ENCODE results near the gene NCAM2.

Gene NCAM2

GRCh38 chr21:21046063-21046462 is 47.9 kb downstream of the NCAM2 start:
- H2BK120ac ChIP-seq (ENCODE audit: low read depth, low read length) = no peak overlapping the region
- no peaks in the 10 kb centered on the region for H3K79me2 ChIP-seq (ENCODE audit: control insufficient read depth, insufficient read depth, low read length)
- no peak overlapping the region for H3K18ac ChIP-seq (ENCODE audit: low read length)
- no CpG with 5 or more reads among the region's 2 CpGs for WGBS (ENCODE audit: extremely low coverage, insufficient coverage, low lambda C conversion rate)
- H3K4me1 ChIP-seq (ENCODE audit: control insufficient read depth, low read depth, low read length) = peaks cover 2% of the 10 kb centered on the region
- no peak overlapping the region for H3K4ac ChIP-seq (ENCODE audit: low read depth, low read length)
- no peak overlapping the region for H3K56ac ChIP-seq (ENCODE audit: low read length)
- H4K8ac ChIP-seq (ENCODE audit: low read depth, low read length) = no peak overlapping the region
- H2BK5ac ChIP-seq (ENCODE audit: low read length) = no peak overlapping the region
- H3K36me3 ChIP-seq (ENCODE audit: control insufficient read depth, insufficient read depth, low read length) = no peaks in the 10 kb centered on the region
- no peak overlapping the region for H3K4me3 ChIP-seq (ENCODE audit: low read length)
- no peak overlapping the region for H2BK15ac ChIP-seq (replicated peaks; ENCODE audit: low read depth)
- no peaks in the 10 kb centered on the region for H3K79me1 ChIP-seq (ENCODE audit: low read length)
- no peak overlapping the region for H3K9ac ChIP-seq (ENCODE audit: low read length)
- H3K27me3 ChIP-seq (ENCODE audit: insufficient read depth, low read length, poor library complexity) = no peaks in the 10 kb centered on the region
- H3K27ac ChIP-seq (ENCODE audit: low read depth, low read length) = no peak overlapping the region
- no peak overlapping the region for H4K5ac ChIP-seq (ENCODE audit: low read length)
- no peak overlapping the region for H2AK5ac ChIP-seq (ENCODE audit: low read length)
- peak; percentile 33 for DNase-seq
- H3K4me2 ChIP-seq (ENCODE audit: low read length) = no peak overlapping the region
- H3K23ac ChIP-seq (ENCODE audit: low read length) = no peak overlapping the region

- DNase-seq = no peak
- Histone ChIP-seq H3K4ac (ENCODE audit: low read depth, low read length) (no peak overlapping the region), H3K36me3 (ENCODE audit: control insufficient read depth, insufficient read depth, low read length) (no peaks in the 10 kb centered on the region), H4K8ac (ENCODE audit: low read depth, low read length) (no peak overlapping the region), H3K4me2 (ENCODE audit: low read length) (no peak overlapping the region), H3K23ac (ENCODE audit: low read length) (no peak overlapping the region), H3K79me1 (ENCODE audit: low read length) (no peaks in the 10 kb centered on the region), H2BK120ac (ENCODE audit: low read depth, low read length) (no peak overlapping the region), H2AK5ac (ENCODE audit: low read length) (no peak overlapping the region), H3K4me1 (ENCODE audit: control insufficient read depth, low read depth, low read length) (no peaks in the 10 kb centered on the region), H4K5ac (ENCODE audit: low read length) (no peak overlapping the region), H3K79me2 (ENCODE audit: control insufficient read depth, insufficient read depth, low read length) (no peaks in the 10 kb centered on the region), H3K27ac (ENCODE audit: low read depth, low read length) (no peak overlapping the region), H3K4me3 (ENCODE audit: low read length) (no peak overlapping the region), H3K18ac (ENCODE audit: low read length) (no peak overlapping the region), H3K56ac (ENCODE audit: low read length) (no peak overlapping the region), H3K27me3 (ENCODE audit: insufficient read depth, low read length, poor library complexity) (no peaks in the 10 kb centered on the region), H2BK5ac (ENCODE audit: low read length) (no peak overlapping the region), H2BK15ac (replicated peaks; ENCODE audit: low read depth) (no peak overlapping the region), H3K9ac (ENCODE audit: low read length) (no peak overlapping the region)
- no CpG with 5 or more reads among the region's 4 CpGs for WGBS (ENCODE audit: extremely low coverage, insufficient coverage, low lambda C conversion rate)
These were observed 53.2 kb downstream of the NCAM2 start for GRCh38 chr21:21051109-21052055.

- H3K27ac ChIP-seq (ENCODE audit: low read depth, low read length) = no peak overlapping the region
These were observed 54.5 kb downstream of the NCAM2 start for GRCh38 chr21:21052672-21053071.

GRCh38 chr21:21057349-21058062 is 59.3 kb downstream of the NCAM2 start:
- no CpG with 5 or more reads among the region's 8 CpGs for WGBS (ENCODE audit: extremely low coverage, insufficient coverage, low lambda C conversion rate)
- Histone ChIP-seq H3K9ac (ENCODE audit: low read length) (no peak overlapping the region), H2BK5ac (ENCODE audit: low read length) (no peak overlapping the region), H2BK120ac (ENCODE audit: low read depth, low read length) (no peak overlapping the region), H3K4me3 (ENCODE audit: low read length) (no peak overlapping the region), H3K4me2 (ENCODE audit: low read length) (no peak overlapping the region), H2AK5ac (ENCODE audit: low read length) (no peak overlapping the region), H3K27ac (ENCODE audit: low read depth, low read length) (no peak overlapping the region), H3K27me3 (ENCODE audit: insufficient read depth, low read length, poor library complexity) (no peaks in the 10 kb centered on the region), H3K4me1 (ENCODE audit: control insufficient read depth, low read depth, low read length) (no peaks in the 10 kb centered on the region), H3K23ac (ENCODE audit: low read length) (no peak overlapping the region), H3K36me3 (ENCODE audit: control insufficient read depth, insufficient read depth, low read length) (no peaks in the 10 kb centered on the region), H3K79me2 (ENCODE audit: control insufficient read depth, insufficient read depth, low read length) (no peaks in the 10 kb centered on the region), H4K5ac (ENCODE audit: low read length) (no peak overlapping the region), H3K18ac (ENCODE audit: low read length) (no peak overlapping the region), H2BK15ac (replicated peaks; ENCODE audit: low read depth) (no peak overlapping the region), H3K56ac (ENCODE audit: low read length) (no peak overlapping the region), H4K8ac (ENCODE audit: low read depth, low read length) (no peak overlapping the region), H3K79me1 (ENCODE audit: low read length) (no peaks in the 10 kb centered on the region), H3K4ac (ENCODE audit: low read depth, low read length) (no peak overlapping the region)
- DNase-seq = no peak

More at GRCh38 chr21:21052672-21053071, 54.5 kb downstream of the NCAM2 start:
- no peaks in the 10 kb centered on the region for H3K79me2 ChIP-seq (ENCODE audit: control insufficient read depth, insufficient read depth, low read length)
- DNase-seq = no peak
- no peak overlapping the region for H3K18ac ChIP-seq (ENCODE audit: low read length)
- H3K4me1 ChIP-seq (ENCODE audit: control insufficient read depth, low read depth, low read length) = no peaks in the 10 kb centered on the region
- H3K4ac ChIP-seq (ENCODE audit: low read depth, low read length) = no peak overlapping the region
- H2BK120ac ChIP-seq (ENCODE audit: low read depth, low read length) = no peak overlapping the region
- no peak overlapping the region for H2AK5ac ChIP-seq (ENCODE audit: low read length)
- no peak overlapping the region for H2BK5ac ChIP-seq (ENCODE audit: low read length)
- no peak overlapping the region for H3K9ac ChIP-seq (ENCODE audit: low read length)
- H2BK15ac ChIP-seq (replicated peaks; ENCODE audit: low read depth) = no peak overlapping the region
- H3K36me3 ChIP-seq (ENCODE audit: control insufficient read depth, insufficient read depth, low read length) = no peaks in the 10 kb centered on the region
- no peak overlapping the region for H4K8ac ChIP-seq (ENCODE audit: low read depth, low read length)
- H3K23ac ChIP-seq (ENCODE audit: low read length) = no peak overlapping the region
- no peak overlapping the region for H3K4me2 ChIP-seq (ENCODE audit: low read length)
- no peaks in the 10 kb centered on the region for H3K27me3 ChIP-seq (ENCODE audit: insufficient read depth, low read length, poor library complexity)
- no peak overlapping the region for H3K4me3 ChIP-seq (ENCODE audit: low read length)
- no peak overlapping the region for H4K5ac ChIP-seq (ENCODE audit: low read length)
- no peak overlapping the region for H3K56ac ChIP-seq (ENCODE audit: low read length)
- no peaks in the 10 kb centered on the region for H3K79me1 ChIP-seq (ENCODE audit: low read length)
- no CpG with 5 or more reads among the region's 2 CpGs for WGBS (ENCODE audit: extremely low coverage, insufficient coverage, low lambda C conversion rate)

- Histone ChIP-seq H3K27ac (ENCODE audit: low read depth, low read length) (no peak overlapping the region), H3K23ac (ENCODE audit: low read length) (no peak overlapping the region), H3K79me1 (ENCODE audit: low read length) (no peaks in the 10 kb centered on the region), H3K4me1 (ENCODE audit: control insufficient read depth, low read depth, low read length) (no peaks in the 10 kb centered on the region), H4K5ac (ENCODE audit: low read length) (no peak overlapping the region), H3K18ac (ENCODE audit: low read length) (no peak overlapping the region), H2AK5ac (ENCODE audit: low read length) (no peak overlapping the region), H3K27me3 (ENCODE audit: insufficient read depth, low read length, poor library complexity) (no peaks in the 10 kb centered on the region), H3K9ac (ENCODE audit: low read length) (no peak overlapping the region), H3K36me3 (ENCODE audit: control insufficient read depth, insufficient read depth, low read length) (no peaks in the 10 kb centered on the region), H3K4ac (ENCODE audit: low read depth, low read length) (no peak overlapping the region), H4K8ac (ENCODE audit: low read depth, low read length) (no peak overlapping the region), H2BK15ac (replicated peaks; ENCODE audit: low read depth) (no peak overlapping the region), H3K4me3 (ENCODE audit: low read length) (no peak overlapping the region), H2BK120ac (ENCODE audit: low read depth, low read length) (no peak overlapping the region), H2BK5ac (ENCODE audit: low read length) (no peak overlapping the region), H3K56ac (ENCODE audit: low read length) (no peak overlapping the region), H3K79me2 (ENCODE audit: control insufficient read depth, insufficient read depth, low read length) (no peaks in the 10 kb centered on the region), H3K4me2 (ENCODE audit: low read length) (no peak overlapping the region)
- no peak for DNase-seq
- no CpG with 5 or more reads among the region's 1 CpG for WGBS (ENCODE audit: extremely low coverage, insufficient coverage, low lambda C conversion rate)
These were observed 65.6 kb downstream of the NCAM2 start for GRCh38 chr21:21063828-21064227.
